ENCODE measurements around the gene DENND1A. TPM values are rescaled to one million over a fixed set of nuclear protein-coding genes. Genes with fewer than 3 reads are reported as not detected.

The DENND1A gene
- total and polyA plus RNA-seq, 8 donors: 4.4 to 109 (median 21.4) TPM

DNA sequence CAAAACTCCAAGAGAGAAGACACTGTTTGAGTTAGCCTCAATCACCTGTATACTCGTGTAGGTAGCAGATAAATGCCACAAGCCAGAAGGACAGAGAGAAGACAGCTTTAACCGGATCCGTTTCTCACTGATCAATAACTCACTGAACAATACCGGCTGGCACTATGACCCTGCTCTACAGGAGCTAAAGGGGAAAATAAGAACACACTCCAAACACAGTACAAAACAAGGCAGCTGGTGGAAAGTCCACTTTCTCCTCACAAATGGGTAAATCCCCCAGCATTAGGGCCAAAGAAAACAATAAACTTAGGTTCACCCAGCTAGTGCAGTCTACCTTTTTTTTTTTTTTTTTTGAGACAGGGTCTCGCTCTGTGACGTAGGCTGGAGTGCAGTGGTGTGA, 404.5 kb downstream of the DENND1A start:
- intact Hi-C loops (cut with DNase I; ENCODE audit: low total_unique reads): no loop called here

DNA sequence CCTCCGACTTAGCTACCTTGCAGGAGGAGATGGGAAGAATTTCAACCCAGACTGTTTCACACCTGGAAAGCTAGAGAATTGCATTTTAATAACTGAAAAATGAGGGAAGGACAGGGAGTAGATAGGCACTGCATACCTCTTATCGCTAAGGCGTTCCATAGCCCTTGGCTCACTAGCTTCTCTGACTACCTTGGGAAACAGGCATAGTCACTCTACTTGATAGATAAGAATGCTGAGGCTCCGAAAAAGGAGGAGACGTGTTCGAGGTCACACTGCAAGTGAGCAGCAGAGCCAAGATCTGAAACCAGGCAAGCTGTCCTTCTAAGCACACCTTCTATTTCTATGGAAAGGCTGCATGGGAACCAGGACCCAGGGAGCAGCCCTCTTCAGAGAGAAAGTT, 405.1 kb downstream of the DENND1A start:
- DNase-seq: no peak
- H3K9me3 ChIP-seq: no peaks in the 10 kb centered on the region
- no peaks in the 10 kb centered on the region for H3K4me1 ChIP-seq
- H3K36me3 ChIP-seq: no peaks in the 10 kb centered on the region
- intact Hi-C loops (cut with DNase I; ENCODE audit: low total_unique reads): no loop called here
- TF ChIP-seq POLR2AphosphoS5 (IDR thresholded peaks at IDR 0.05) (no peak), EP300 (IDR thresholded peaks at IDR 0.05) (no peak), POLR2A (IDR thresholded peaks at IDR 0.05) (no peak)
- TF ChIP-seq, protein P1, sequence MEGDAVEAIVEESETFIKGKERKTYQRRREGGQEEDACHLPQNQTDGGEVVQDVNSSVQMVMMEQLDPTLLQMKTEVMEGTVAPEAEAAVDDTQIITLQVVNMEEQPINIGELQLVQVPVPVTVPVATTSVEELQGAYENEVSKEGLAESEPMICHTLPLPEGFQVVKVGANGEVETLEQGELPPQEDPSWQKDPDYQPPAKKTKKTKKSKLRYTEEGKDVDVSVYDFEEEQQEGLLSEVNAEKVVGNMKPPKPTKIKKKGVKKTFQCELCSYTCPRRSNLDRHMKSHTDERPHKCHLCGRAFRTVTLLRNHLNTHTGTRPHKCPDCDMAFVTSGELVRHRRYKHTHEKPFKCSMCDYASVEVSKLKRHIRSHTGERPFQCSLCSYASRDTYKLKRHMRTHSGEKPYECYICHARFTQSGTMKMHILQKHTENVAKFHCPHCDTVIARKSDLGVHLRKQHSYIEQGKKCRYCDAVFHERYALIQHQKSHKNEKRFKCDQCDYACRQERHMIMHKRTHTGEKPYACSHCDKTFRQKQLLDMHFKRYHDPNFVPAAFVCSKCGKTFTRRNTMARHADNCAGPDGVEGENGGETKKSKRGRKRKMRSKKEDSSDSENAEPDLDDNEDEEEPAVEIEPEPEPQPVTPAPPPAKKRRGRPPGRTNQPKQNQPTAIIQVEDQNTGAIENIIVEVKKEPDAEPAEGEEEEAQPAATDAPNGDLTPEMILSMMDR (IDR thresholded peaks at IDR 0.05): no peak
- H3K27ac ChIP-seq: no peak overlapping the region
- WGBS, 5 donors: 82 to 91% (median 90%) methylated on average over 6 of the region's 6 CpGs
- H3K4me3 ChIP-seq: no peak overlapping the region
- no peaks in the 10 kb centered on the region for H3K27me3 ChIP-seq

More for the DNA sequence above, 404.5 kb downstream of the DENND1A start:
- WGBS, 5 donors: 80 to 94% (median 89%) methylated on average over 6 of the region's 6 CpGs
- DNase-seq: no peak
- Histone ChIP-seq H3K4me3 (no peak overlapping the region), H3K27ac (no peak overlapping the region), H3K27me3 (no peaks in the 10 kb centered on the region), H3K4me1 (no peaks in the 10 kb centered on the region), H3K9me3 (no peaks in the 10 kb centered on the region), H3K36me3 (no peaks in the 10 kb centered on the region)
- TF ChIP-seq POLR2AphosphoS5 (IDR thresholded peaks at IDR 0.05) (no peak), POLR2A (IDR thresholded peaks at IDR 0.05) (no peak), EP300 (IDR thresholded peaks at IDR 0.05) (no peak)
- TF ChIP-seq, protein P1 (IDR thresholded peaks at IDR 0.05): no peak

DNA sequence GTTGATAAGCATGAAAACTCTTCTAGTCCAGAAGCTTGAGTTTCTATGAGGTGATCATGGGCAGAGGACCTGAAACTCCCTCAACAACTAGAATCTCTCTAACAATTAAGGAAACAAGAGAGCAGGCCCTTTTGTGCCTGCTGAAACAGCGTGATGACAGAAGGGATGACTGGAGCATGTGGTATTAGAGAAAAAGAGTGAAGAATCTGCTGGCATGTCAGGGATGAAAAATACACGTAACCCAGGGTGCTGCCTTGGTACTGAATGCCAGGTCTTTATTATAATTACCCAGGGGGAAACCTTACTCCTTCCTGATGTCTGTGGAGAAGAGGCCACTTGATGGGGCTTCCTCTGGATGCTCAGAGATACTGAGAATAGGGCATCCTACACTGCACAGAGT, 406.1 kb downstream of the DENND1A start:
- H3K9me3 ChIP-seq: no peaks in the 10 kb centered on the region
- no peaks in the 10 kb centered on the region for H3K27me3 ChIP-seq
- intact Hi-C loops (cut with DNase I; ENCODE audit: low total_unique reads): no loop called here
- H3K36me3 ChIP-seq: no peaks in the 10 kb centered on the region
- no peak for DNase-seq
- H3K4me1 ChIP-seq: no peaks in the 10 kb centered on the region
- 94 to 99% (median 97%) methylated on average over 2 of the region's 2 CpGs for WGBS, 5 donors
- H3K4me3 ChIP-seq: no peak overlapping the region
- no peak overlapping the region for H3K27ac ChIP-seq
- no peak for TF ChIP-seq EP300 (IDR thresholded peaks at IDR 0.05)
- TF ChIP-seq POLR2A (IDR thresholded peaks at IDR 0.05): no peak
- TF ChIP-seq, protein P1 (IDR thresholded peaks at IDR 0.05): no peak
- no peak for TF ChIP-seq POLR2AphosphoS5 (IDR thresholded peaks at IDR 0.05)

DNA sequence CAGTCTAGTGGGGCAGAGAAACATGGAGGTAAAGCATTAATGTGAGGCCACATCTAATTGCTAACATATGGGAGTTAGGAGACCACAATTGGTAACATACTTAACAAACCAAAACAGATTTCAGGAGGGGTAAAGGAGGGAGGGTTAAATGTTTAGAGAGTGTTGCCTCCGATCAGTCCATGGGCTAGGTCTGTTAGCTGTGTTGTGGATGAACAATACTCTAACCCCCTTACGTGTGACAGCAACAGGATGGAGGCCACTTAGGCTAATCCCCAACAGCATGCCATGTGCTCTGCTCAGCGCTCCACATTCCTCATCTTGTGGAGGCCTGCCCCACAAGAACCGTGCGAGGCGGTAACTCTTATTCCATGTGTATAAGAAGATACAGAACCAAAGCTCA, 406.9 kb downstream of the DENND1A start:
- H3K9me3 ChIP-seq: no peaks in the 10 kb centered on the region
- 90 to 97% (median 95%) methylated on average over 6 of the region's 6 CpGs for WGBS, 5 donors
- intact Hi-C loops (cut with DNase I; ENCODE audit: low total_unique reads): no loop called here
- H3K27ac ChIP-seq: no peak overlapping the region
- H3K27me3 ChIP-seq: no peaks in the 10 kb centered on the region
- no peaks in the 10 kb centered on the region for H3K36me3 ChIP-seq
- no peak overlapping the region for H3K4me3 ChIP-seq
- TF ChIP-seq EP300 (IDR thresholded peaks at IDR 0.05) (no peak), POLR2A (IDR thresholded peaks at IDR 0.05) (no peak), POLR2AphosphoS5 (IDR thresholded peaks at IDR 0.05) (no peak)
- TF ChIP-seq, protein P1 (IDR thresholded peaks at IDR 0.05): no peak
- no peak for DNase-seq
- H3K4me1 ChIP-seq: no peaks in the 10 kb centered on the region
